ENCODE results near the gene SHH. TPM values are rescaled to one million over a fixed set of nuclear protein-coding genes. Genes with fewer than 3 reads are reported as not detected.
A peak's percentile ranks its signal among the peaks of the same experiment; 100 is the strongest.

The SHH gene
- total and polyA plus RNA-seq, 2 of the 13 experiments (the other 11 are each of a cell fraction or from before 2014, with no cell fraction given), result 1.9 to 3.4 TPM

DNA sequence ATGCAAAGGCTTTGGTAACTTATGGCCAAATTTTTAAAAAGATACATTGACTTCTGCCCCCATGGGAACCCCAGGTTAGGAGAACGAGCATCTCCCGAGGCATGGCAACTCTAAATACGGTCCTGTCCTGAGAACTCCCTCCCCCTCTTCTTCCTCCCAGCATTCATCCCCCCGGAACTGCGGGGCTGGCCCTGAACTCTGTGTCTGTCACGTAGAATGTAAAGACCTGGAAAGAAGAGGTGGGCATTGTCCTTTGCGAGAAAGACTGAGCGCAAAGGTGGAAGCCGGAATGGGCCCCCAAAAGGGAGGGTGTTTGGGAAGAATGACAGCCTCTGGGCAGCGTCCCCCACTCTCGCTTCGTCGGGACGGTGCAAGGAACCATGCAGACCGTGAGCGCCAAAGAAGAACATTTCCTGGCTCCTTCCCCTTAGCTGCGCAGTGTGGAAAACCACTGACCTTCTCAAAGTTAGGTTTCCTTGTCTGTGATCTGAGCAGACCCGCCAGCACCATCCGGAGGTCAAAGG lies 21.0 kb downstream of the SHH start:
- no peak for FAIRE-seq
- no TSS peak for BruUV-seq (replicated peaks)
- in situ Hi-C loops (cut with HindIII; ENCODE audit: extremely low pct_ligation_motif_present, low pct_unique_long_range_greater_than_20kb) (no loop called here), intact Hi-C loops (cut with micrococcal nuclease; ENCODE audit: unreplicated experiment) (no loop called here)
- Histone ChIP-seq H3K4me1 (ENCODE audit: insufficient read depth, low read length) (peaks cover 37% of the 10 kb centered on the region), H3K36me3 (replicated peaks in 1 of 2; ENCODE audit: control insufficient read depth in 1 of 2, insufficient read depth in 2 of 2, low read length in 2 of 2) (no peaks in the 10 kb centered on the region), H3K9ac (ENCODE audit: insufficient read depth, low read depth, low read length) (no peak overlapping the region), H3K27me3 (ENCODE audit: control insufficient read depth in 1 of 2, insufficient read depth in 2 of 2, low read length in 2 of 2) (peaks cover 2 to 11% of the 10 kb centered on the region in 2 experiments; a peak in 2 of 5 replicates), H3K27ac (ENCODE audit: extremely low read length, insufficient read depth, low read length) (no peak overlapping the region), H4K20me1 (ENCODE audit: insufficient read depth, low read length) (no peaks in the 10 kb centered on the region), H3K4me3 (replicated peaks in 1 of 3; ENCODE audit: insufficient read depth in 1 of 3, low read depth in 2 of 3, low read length in 3 of 3) (peak overlapping the region in 1 of 3 experiments; percentile 36; a peak in 2 of 6 replicates), H3K9me3 (ENCODE audit: low read length) (no peaks in the 10 kb centered on the region), H2AFZ (ENCODE audit: low read length) (no peak overlapping the region), H3K79me2 (ENCODE audit: insufficient read depth, low read length) (no peaks in the 10 kb centered on the region), H3K4me2 (ENCODE audit: low read depth, low read length) (peak overlapping the region; percentile 58)
- no peak for DNase-seq (ENCODE audit: low spot score)
- ChIA-PET CTCF (ENCODE audit: low intra/inter-chr PET ratio, low total read pairs) (no interaction called here), POLR2A (no interaction called here)
- ATAC-seq, result peak; percentile 13
- WGBS (ENCODE audit: low lambda C conversion rate), result 26% methylated on average over 18 of the region's 19 CpGs
- TF ChIP-seq, protein P1, sequence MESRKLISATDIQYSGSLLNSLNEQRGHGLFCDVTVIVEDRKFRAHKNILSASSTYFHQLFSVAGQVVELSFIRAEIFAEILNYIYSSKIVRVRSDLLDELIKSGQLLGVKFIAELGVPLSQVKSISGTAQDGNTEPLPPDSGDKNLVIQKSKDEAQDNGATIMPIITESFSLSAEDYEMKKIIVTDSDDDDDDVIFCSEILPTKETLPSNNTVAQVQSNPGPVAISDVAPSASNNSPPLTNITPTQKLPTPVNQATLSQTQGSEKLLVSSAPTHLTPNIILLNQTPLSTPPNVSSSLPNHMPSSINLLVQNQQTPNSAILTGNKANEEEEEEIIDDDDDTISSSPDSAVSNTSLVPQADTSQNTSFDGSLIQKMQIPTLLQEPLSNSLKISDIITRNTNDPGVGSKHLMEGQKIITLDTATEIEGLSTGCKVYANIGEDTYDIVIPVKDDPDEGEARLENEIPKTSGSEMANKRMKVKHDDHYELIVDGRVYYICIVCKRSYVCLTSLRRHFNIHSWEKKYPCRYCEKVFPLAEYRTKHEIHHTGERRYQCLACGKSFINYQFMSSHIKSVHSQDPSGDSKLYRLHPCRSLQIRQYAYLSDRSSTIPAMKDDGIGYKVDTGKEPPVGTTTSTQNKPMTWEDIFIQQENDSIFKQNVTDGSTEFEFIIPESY (CRISPR knock-in tag; IDR thresholded peaks at IDR 0.05), result peak; percentile 6; the same call in 1 of the 2 replicates
- TF ChIP-seq ZNF572 (CRISPR knock-in tag; IDR thresholded peaks at IDR 0.05) (0 out of 2 replicates have a peak, but pooled peaks have one; percentile 25), NONO (IDR thresholded peaks at IDR 0.05) (no peak), NONO (CRISPR knock-in tag; conservative IDR thresholded peaks at IDR 0.05) (no peak), ELF1 (CRISPR knock-in tag; IDR thresholded peaks at IDR 0.05) (0 out of 2 replicates have a peak, but pooled peaks have one; percentile 15), RXRB (CRISPR knock-in tag; IDR thresholded peaks at IDR 0.05; ENCODE audit: borderline replicate concordance) (0 out of 2 replicates have a peak, but pooled peaks have one; percentile 21)
- TF ChIP-seq, protein P2, sequence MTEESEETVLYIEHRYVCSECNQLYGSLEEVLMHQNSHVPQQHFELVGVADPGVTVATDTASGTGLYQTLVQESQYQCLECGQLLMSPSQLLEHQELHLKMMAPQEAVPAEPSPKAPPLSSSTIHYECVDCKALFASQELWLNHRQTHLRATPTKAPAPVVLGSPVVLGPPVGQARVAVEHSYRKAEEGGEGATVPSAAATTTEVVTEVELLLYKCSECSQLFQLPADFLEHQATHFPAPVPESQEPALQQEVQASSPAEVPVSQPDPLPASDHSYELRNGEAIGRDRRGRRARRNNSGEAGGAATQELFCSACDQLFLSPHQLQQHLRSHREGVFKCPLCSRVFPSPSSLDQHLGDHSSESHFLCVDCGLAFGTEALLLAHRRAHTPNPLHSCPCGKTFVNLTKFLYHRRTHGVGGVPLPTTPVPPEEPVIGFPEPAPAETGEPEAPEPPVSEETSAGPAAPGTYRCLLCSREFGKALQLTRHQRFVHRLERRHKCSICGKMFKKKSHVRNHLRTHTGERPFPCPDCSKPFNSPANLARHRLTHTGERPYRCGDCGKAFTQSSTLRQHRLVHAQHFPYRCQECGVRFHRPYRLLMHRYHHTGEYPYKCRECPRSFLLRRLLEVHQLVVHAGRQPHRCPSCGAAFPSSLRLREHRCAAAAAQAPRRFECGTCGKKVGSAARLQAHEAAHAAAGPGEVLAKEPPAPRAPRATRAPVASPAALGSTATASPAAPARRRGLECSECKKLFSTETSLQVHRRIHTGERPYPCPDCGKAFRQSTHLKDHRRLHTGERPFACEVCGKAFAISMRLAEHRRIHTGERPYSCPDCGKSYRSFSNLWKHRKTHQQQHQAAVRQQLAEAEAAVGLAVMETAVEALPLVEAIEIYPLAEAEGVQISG (CRISPR knock-in tag; IDR thresholded peaks at IDR 0.05), result no peak
- TF ChIP-seq, protein P3, sequence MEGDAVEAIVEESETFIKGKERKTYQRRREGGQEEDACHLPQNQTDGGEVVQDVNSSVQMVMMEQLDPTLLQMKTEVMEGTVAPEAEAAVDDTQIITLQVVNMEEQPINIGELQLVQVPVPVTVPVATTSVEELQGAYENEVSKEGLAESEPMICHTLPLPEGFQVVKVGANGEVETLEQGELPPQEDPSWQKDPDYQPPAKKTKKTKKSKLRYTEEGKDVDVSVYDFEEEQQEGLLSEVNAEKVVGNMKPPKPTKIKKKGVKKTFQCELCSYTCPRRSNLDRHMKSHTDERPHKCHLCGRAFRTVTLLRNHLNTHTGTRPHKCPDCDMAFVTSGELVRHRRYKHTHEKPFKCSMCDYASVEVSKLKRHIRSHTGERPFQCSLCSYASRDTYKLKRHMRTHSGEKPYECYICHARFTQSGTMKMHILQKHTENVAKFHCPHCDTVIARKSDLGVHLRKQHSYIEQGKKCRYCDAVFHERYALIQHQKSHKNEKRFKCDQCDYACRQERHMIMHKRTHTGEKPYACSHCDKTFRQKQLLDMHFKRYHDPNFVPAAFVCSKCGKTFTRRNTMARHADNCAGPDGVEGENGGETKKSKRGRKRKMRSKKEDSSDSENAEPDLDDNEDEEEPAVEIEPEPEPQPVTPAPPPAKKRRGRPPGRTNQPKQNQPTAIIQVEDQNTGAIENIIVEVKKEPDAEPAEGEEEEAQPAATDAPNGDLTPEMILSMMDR (CRISPR knock-in tag; IDR thresholded peaks at IDR 0.05), result peak; percentile 41; the same call in 1 of the 2 replicates
- TF ChIP-seq, protein P4, sequence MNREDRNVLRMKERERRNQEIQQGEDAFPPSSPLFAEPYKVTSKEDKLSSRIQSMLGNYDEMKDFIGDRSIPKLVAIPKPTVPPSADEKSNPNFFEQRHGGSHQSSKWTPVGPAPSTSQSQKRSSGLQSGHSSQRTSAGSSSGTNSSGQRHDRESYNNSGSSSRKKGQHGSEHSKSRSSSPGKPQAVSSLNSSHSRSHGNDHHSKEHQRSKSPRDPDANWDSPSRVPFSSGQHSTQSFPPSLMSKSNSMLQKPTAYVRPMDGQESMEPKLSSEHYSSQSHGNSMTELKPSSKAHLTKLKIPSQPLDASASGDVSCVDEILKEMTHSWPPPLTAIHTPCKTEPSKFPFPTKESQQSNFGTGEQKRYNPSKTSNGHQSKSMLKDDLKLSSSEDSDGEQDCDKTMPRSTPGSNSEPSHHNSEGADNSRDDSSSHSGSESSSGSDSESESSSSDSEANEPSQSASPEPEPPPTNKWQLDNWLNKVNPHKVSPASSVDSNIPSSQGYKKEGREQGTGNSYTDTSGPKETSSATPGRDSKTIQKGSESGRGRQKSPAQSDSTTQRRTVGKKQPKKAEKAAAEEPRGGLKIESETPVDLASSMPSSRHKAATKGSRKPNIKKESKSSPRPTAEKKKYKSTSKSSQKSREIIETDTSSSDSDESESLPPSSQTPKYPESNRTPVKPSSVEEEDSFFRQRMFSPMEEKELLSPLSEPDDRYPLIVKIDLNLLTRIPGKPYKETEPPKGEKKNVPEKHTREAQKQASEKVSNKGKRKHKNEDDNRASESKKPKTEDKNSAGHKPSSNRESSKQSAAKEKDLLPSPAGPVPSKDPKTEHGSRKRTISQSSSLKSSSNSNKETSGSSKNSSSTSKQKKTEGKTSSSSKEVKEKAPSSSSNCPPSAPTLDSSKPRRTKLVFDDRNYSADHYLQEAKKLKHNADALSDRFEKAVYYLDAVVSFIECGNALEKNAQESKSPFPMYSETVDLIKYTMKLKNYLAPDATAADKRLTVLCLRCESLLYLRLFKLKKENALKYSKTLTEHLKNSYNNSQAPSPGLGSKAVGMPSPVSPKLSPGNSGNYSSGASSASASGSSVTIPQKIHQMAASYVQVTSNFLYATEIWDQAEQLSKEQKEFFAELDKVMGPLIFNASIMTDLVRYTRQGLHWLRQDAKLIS (CRISPR knock-in tag; IDR thresholded peaks at IDR 0.05), result no peak

All from HepG2 (cell line).